Natural killer cell treated with Interleukin-12 subunit alpha and Interleukin-12 subunit beta and Interleukin-15 and Interleukin-18, amount 100 ng/mL, for 72 hours (primary cell): ENCODE data around the gene CFAP97D1. TPM values are rescaled to one million over a fixed set of nuclear protein-coding genes. Genes with fewer than 3 reads are reported as not detected.
"Not testable (repeated sequence)": the region's sequence is repeated elsewhere in the genome, so short reads cannot be mapped to it uniquely, and the experiment has no call there.

Experiments
- ATAC-seq, 2 donors: fragments of 150-1000 bp; cut with Tn5 transposase in 1 of 2; sonication (Bioruptor Pico), chemical (Tn5 transposase) in 1 of 2; 2 replicates each; pipeline ENCODE4 v1.10.0; 2021
- DNase-seq: peaks from one replicate; pipeline ENCODE4 v3.0.0; 2022; ENCODE audit warnings: low spot score
- H3K27ac Mint-ChIP-seq, 2 donors: 1 replicate in 1 of 2; 2 replicates in 1 of 2; pipeline ENCODE4 v1.8.0; 2022; ENCODE audit warnings: mixed read lengths in 2 of 2, mild to moderate bottlenecking in 1 of 2, moderate library complexity in 1 of 2
- H3K27me3 Mint-ChIP-seq, 2 donors: 1 replicate in 1 of 2; 2 replicates in 1 of 2; pipeline ENCODE4 v1.8.0; 2022; ENCODE audit warnings: mixed read lengths in 2 of 2
- H3K36me3 Mint-ChIP-seq: one replicate; pipeline ENCODE4 v1.8.0; 2022; ENCODE audit warnings: mixed read lengths
- H3K4me1 Mint-ChIP-seq, 2 donors: 1 replicate in 1 of 2; 2 replicates in 1 of 2; pipeline ENCODE4 v1.8.0; 2022; ENCODE audit warnings: low read depth in 2 of 2, mixed read lengths in 2 of 2, mild to moderate bottlenecking in 1 of 2
- H3K4me3 Mint-ChIP-seq: one replicate; pipeline ENCODE4 v1.8.0; 2022; ENCODE audit warnings: mixed read lengths
- H3K9me3 Mint-ChIP-seq: 2 replicates; pipeline ENCODE4 v1.8.0; 2022; ENCODE audit warnings: mixed read lengths
- total RNA-seq, 2 donors: library from RNA; stranded (reverse); gene quantifications; one replicate each; pipeline ENCODE4 v1.2.3, GENCODE V29; 2022

CFAP97D1 gene
- total RNA-seq, 2 donors from 2014 or later, result not detected

- no peak overlapping the region for H3K27ac Mint-ChIP-seq
- no peaks in the 10 kb centered on the region for H3K36me3 Mint-ChIP-seq
- H3K4me1 Mint-ChIP-seq, result no peaks in the 10 kb centered on the region
- no peaks in the 10 kb centered on the region for H3K9me3 Mint-ChIP-seq
- no peak for ATAC-seq
- no peak for DNase-seq
- no peak overlapping the region for H3K4me3 Mint-ChIP-seq
- H3K27me3 Mint-ChIP-seq, result peaks cover 22 to 27% of the 10 kb centered on the region in 2 donors
These were observed 10.2 kb downstream of the CFAP97D1 start for GRCh38 chr17:43790311-43790940.

- H3K36me3 Mint-ChIP-seq, result no peaks in the 10 kb centered on the region
- H3K9me3 Mint-ChIP-seq, result no peaks in the 10 kb centered on the region
- H3K27me3 Mint-ChIP-seq, result peaks cover 33 to 36% of the 10 kb centered on the region in 2 donors
- H3K27ac Mint-ChIP-seq, result no peak overlapping the region
- no peak for ATAC-seq
- DNase-seq, result no peak
- H3K4me3 Mint-ChIP-seq, result no peak overlapping the region
- H3K4me1 Mint-ChIP-seq, result no peaks in the 10 kb centered on the region
These were observed 11.4 kb downstream of the CFAP97D1 start for GRCh38 chr17:43791589-43791988.

GRCh38 chr17:43792668-43793067 is 12.4 kb downstream of the CFAP97D1 start:
- H3K9me3 Mint-ChIP-seq, H3K4me3 Mint-ChIP-seq, H3K36me3 Mint-ChIP-seq, ATAC-seq, DNase-seq, H3K4me1 Mint-ChIP-seq, H3K27ac Mint-ChIP-seq: not testable (repeated sequence)
- H3K27me3 Mint-ChIP-seq, result peaks cover 42 to 43% of the 10 kb centered on the region in 2 donors

GRCh38 chr17:43798024-43798423 is 17.8 kb downstream of the CFAP97D1 start:
- H3K9me3 Mint-ChIP-seq, DNase-seq, H3K4me1 Mint-ChIP-seq, H3K27ac Mint-ChIP-seq, H3K36me3 Mint-ChIP-seq, H3K4me3 Mint-ChIP-seq, ATAC-seq: not testable (repeated sequence)
- H3K27me3 Mint-ChIP-seq, result peaks cover 43 to 48% of the 10 kb centered on the region in 2 donors

- Mint-ChIP-seq H3K4me3 (no peak overlapping the region), H3K27me3 (peaks cover 38 to 44% of the 10 kb centered on the region in 2 donors), H3K27ac (no peak overlapping the region), H3K36me3 (no peaks in the 10 kb centered on the region), H3K9me3 (no peaks in the 10 kb centered on the region), H3K4me1 (no peaks in the 10 kb centered on the region)
- no peak for DNase-seq
- ATAC-seq, result no peak
These were observed 18.8 kb downstream of the CFAP97D1 start for GRCh38 chr17:43799047-43799446.

GRCh38 chr17:43800736-43801135 is 20.5 kb downstream of the CFAP97D1 start:
- H3K4me1 Mint-ChIP-seq, result no peaks in the 10 kb centered on the region
- no peak overlapping the region for H3K4me3 Mint-ChIP-seq
- no peak for ATAC-seq
- peaks cover 32 to 37% of the 10 kb centered on the region in 2 donors for H3K27me3 Mint-ChIP-seq
- no peak overlapping the region for H3K27ac Mint-ChIP-seq
- no peaks in the 10 kb centered on the region for H3K9me3 Mint-ChIP-seq
- H3K36me3 Mint-ChIP-seq, result no peaks in the 10 kb centered on the region
- no peak for DNase-seq

- Mint-ChIP-seq H3K9me3 (no peaks in the 10 kb centered on the region), H3K27ac (no peak overlapping the region), H3K27me3 (peaks cover 24 to 27% of the 10 kb centered on the region in 2 donors), H3K4me3 (no peak overlapping the region), H3K36me3 (no peaks in the 10 kb centered on the region), H3K4me1 (no peaks in the 10 kb centered on the region)
- no peak for ATAC-seq
- DNase-seq, result no peak
These were observed 21.6 kb downstream of the CFAP97D1 start for GRCh38 chr17:43801844-43802243.

- no peaks in the 10 kb centered on the region for H3K9me3 Mint-ChIP-seq
These were observed 23.5 kb downstream of the CFAP97D1 start for GRCh38 chr17:43803758-43804157.

GRCh38 chr17:43805117-43805516 is 24.9 kb downstream of the CFAP97D1 start:
- no peaks in the 10 kb centered on the region for H3K9me3 Mint-ChIP-seq
- DNase-seq, result no peak
- H3K4me3 Mint-ChIP-seq, result no peak overlapping the region
- H3K36me3 Mint-ChIP-seq, result no peaks in the 10 kb centered on the region
- no peak overlapping the region for H3K27ac Mint-ChIP-seq
- peaks cover 17 to 20% of the 10 kb centered on the region in 2 donors for H3K27me3 Mint-ChIP-seq
- no peaks in the 10 kb centered on the region for H3K4me1 Mint-ChIP-seq
- ATAC-seq, result no peak

More at GRCh38 chr17:43803758-43804157, 23.5 kb downstream of the CFAP97D1 start:
- Mint-ChIP-seq H3K4me3 (no peak overlapping the region), H3K36me3 (no peaks in the 10 kb centered on the region), H3K4me1 (no peaks in the 10 kb centered on the region), H3K27me3 (peaks cover 17 to 20% of the 10 kb centered on the region in 2 donors), H3K27ac (no peak overlapping the region)
- ATAC-seq, result no peak
- no peak for DNase-seq

- no peaks in the 10 kb centered on the region for H3K36me3 Mint-ChIP-seq
- H3K4me3 Mint-ChIP-seq, result no peak overlapping the region
- H3K9me3 Mint-ChIP-seq, result no peaks in the 10 kb centered on the region
- ATAC-seq (no peak), DNase-seq (no peak)
- H3K27me3 Mint-ChIP-seq, result peaks cover 16 to 20% of the 10 kb centered on the region in 2 donors
- no peak overlapping the region for H3K27ac Mint-ChIP-seq
- H3K4me1 Mint-ChIP-seq, result no peaks in the 10 kb centered on the region
These were observed 27.8 kb downstream of the CFAP97D1 start for GRCh38 chr17:43808076-43808475.

GRCh38 chr17:43809121-43809520 is 28.9 kb downstream of the CFAP97D1 start:
- Mint-ChIP-seq H3K27me3 (peaks cover 17% of the 10 kb centered on the region in 2 donors), H3K36me3 (no peaks in the 10 kb centered on the region), H3K9me3 (no peaks in the 10 kb centered on the region), H3K4me1 (no peaks in the 10 kb centered on the region), H3K27ac (no peak overlapping the region), H3K4me3 (no peak overlapping the region)
- ATAC-seq, result no peak
- DNase-seq, result no peak

GRCh38 chr17:43810226-43810715 is 30.0 kb downstream of the CFAP97D1 start:
- H3K9me3 Mint-ChIP-seq, result no peaks in the 10 kb centered on the region
- H3K4me1 Mint-ChIP-seq, result no peaks in the 10 kb centered on the region
- H3K36me3 Mint-ChIP-seq, result no peaks in the 10 kb centered on the region

GRCh38 chr17:43810823-43811222 is 30.6 kb downstream of the CFAP97D1 start:
- H3K4me1 Mint-ChIP-seq, result no peaks in the 10 kb centered on the region
- DNase-seq, result no peak
- H3K36me3 Mint-ChIP-seq, result no peaks in the 10 kb centered on the region
- no peaks in the 10 kb centered on the region for H3K9me3 Mint-ChIP-seq
- H3K27me3 Mint-ChIP-seq, result peaks cover 7 to 14% of the 10 kb centered on the region in 2 donors
- no peak overlapping the region for H3K27ac Mint-ChIP-seq
- no peak for ATAC-seq
- H3K4me3 Mint-ChIP-seq, result no peak overlapping the region

More at GRCh38 chr17:43810226-43810715, 30.0 kb downstream of the CFAP97D1 start:
- DNase-seq (no peak), ATAC-seq (no peak)
- no peak overlapping the region for H3K27ac Mint-ChIP-seq
- H3K4me3 Mint-ChIP-seq, result no peak overlapping the region
- H3K27me3 Mint-ChIP-seq, result peaks cover 12 to 14% of the 10 kb centered on the region in 2 donors

- H3K27me3 Mint-ChIP-seq, result peaks cover 7 to 14% of the 10 kb centered on the region in 2 donors
- no peaks in the 10 kb centered on the region for H3K4me1 Mint-ChIP-seq
- no peak overlapping the region for H3K4me3 Mint-ChIP-seq
- no peaks in the 10 kb centered on the region for H3K9me3 Mint-ChIP-seq
- DNase-seq (no peak), ATAC-seq (peak in 1 of 2 donors; percentile 40)
- no peaks in the 10 kb centered on the region for H3K36me3 Mint-ChIP-seq
- H3K27ac Mint-ChIP-seq, result no peak overlapping the region
These were observed 32.4 kb downstream of the CFAP97D1 start for GRCh38 chr17:43812396-43813265.
